PC-9 (cell line): ENCODE results near the gene PTTG2. TPM values are rescaled to one million over a fixed set of nuclear protein-coding genes. Genes with fewer than 3 reads are reported as not detected.

ENCODE experiments used
- BruUV-seq: library from RNA; stranded (reverse); fragments of 400-500 nt; replicated peaks from 2 replicates; lab custom pipeline; 2021; lab: Mats Ljungman, UMichigan
- CTCF ChIA-PET: fragments of 300-600 bp; sonication (Branson Sonifier 250); formaldehyde crosslinking; loops from one replicate; lab custom pipeline; 2022; ENCODE audit warnings: antibody characterized with exemption; lab: Charles Lee
- POLR2A ChIA-PET: fragments of 300-600 bp; sonication (Branson Sonifier 250); formaldehyde crosslinking; loops from one replicate; lab custom pipeline; 2022; ENCODE audit warnings: antibody characterized with exemption; ENCODE audit not compliant: unreplicated experiment; lab: Charles Lee
- DNase-seq, 2 experiments: peaks; one replicate each; pipeline versions ENCODE4 v3.0.0 to v3.0.0-alpha.2; 2015 to 2022; ENCODE audit warnings: mixed read lengths in 1 of 2
- H2AFZ ChIP-seq: fragments of 200-600 bp; sonication (generic); 2 replicates; pipeline ENCODE4 v1.8.1; 2017; ENCODE audit warnings: antibody characterized with exemption
- H3F3A ChIP-seq: fragments of 200-600 bp; sonication (generic); 2 replicates; pipeline ENCODE4 v1.8.1; 2017; ENCODE audit warnings: antibody characterized with exemption, mild to moderate bottlenecking, low read depth; ENCODE audit not compliant: insufficient read depth
- H3K27ac ChIP-seq: fragments of 200-600 bp; sonication (generic); 2 replicates; pipeline ENCODE4 v1.6.1; 2016; ENCODE audit warnings: mixed run types
- H3K27me3 ChIP-seq: fragments of 200-600 bp; sonication (generic); 2 replicates; pipeline ENCODE4 v1.6.1; 2016; ENCODE audit warnings: low read depth, mixed run types; ENCODE audit not compliant: insufficient read depth
- H3K36me3 ChIP-seq: fragments of 200-600 bp; sonication (generic); 2 replicates; pipeline ENCODE4 v1.6.1; 2016; ENCODE audit warnings: low read depth, mixed run types
- H3K4me1 ChIP-seq: fragments of 200-600 bp; sonication (generic); replicated peaks from 2 replicates; pipeline ENCODE4 v1.6.1; 2016; ENCODE audit warnings: mixed run types; ENCODE audit not compliant: insufficient read depth
- H3K4me2 ChIP-seq: fragments of 200-600 bp; sonication (generic); 2 replicates; pipeline ENCODE4 v1.6.1; 2017; ENCODE audit warnings: mixed run types
- H3K4me3 ChIP-seq: fragments of 200-600 bp; sonication (generic); 2 replicates; pipeline ENCODE4 v1.6.1; 2016; ENCODE audit warnings: mixed run types
- H3K79me2 ChIP-seq: fragments of 200-600 bp; sonication (generic); 2 replicates; pipeline ENCODE4 v1.6.1; 2017; ENCODE audit warnings: low read depth, mixed run types
- H3K9me2 ChIP-seq: fragments of 200-600 bp; sonication (generic); 2 replicates; pipeline ENCODE4 v1.8.1; 2017; ENCODE audit warnings: mild to moderate bottlenecking; ENCODE audit not compliant: insufficient read depth
- H3K9me3 ChIP-seq: fragments of 200-600 bp; sonication (generic); 2 replicates; pipeline ENCODE4 v1.8.1; 2016; ENCODE audit warnings: low read depth; ENCODE audit not compliant: insufficient read depth
- H4K20me1 ChIP-seq: fragments of 200-600 bp; sonication (generic); 2 replicates; pipeline ENCODE4 v1.8.1; 2017; ENCODE audit not compliant: insufficient read depth
- CTCF ChIP-seq: fragments of 200-600 bp; sonication (generic); conservative IDR thresholded peaks from 2 replicates; pipeline ENCODE4 v1.6.1; 2017; ENCODE audit warnings: mixed run types, antibody characterized with exemption, mild to moderate bottlenecking, moderate library complexity
- EZH2 ChIP-seq: fragments of 200-600 bp; sonication (generic); IDR thresholded peaks from 2 replicates; pipeline ENCODE4 v1.8.0; 2017; ENCODE audit warnings: antibody characterized with exemption, low read depth
- intact Hi-C: fragments of 100-400 bp; cut with micrococcal nuclease; formaldehyde crosslinking; loops from one replicate; pipeline ENCODE4 v1.10.0; 2022; ENCODE audit not compliant: unreplicated experiment
- total RNA-seq: library from RNA; stranded (reverse); gene quantifications from 2 replicates; pipeline ENCODE4 v1.2.3, GENCODE V29; 2021

The PTTG2 gene
- total RNA-seq, 1 experiment from 2014 or later, result 0.55 TPM

GRCh38 chr4:37998226-37998625, 38.0 kb downstream of the PTTG2 start:
- no peak for DNase-seq
- POLR2A ChIA-PET, result no interaction called here
- no peaks in the 10 kb centered on the region for H3K27me3 ChIP-seq
- peaks cover 4% of the 10 kb centered on the region; the same call in 1 of the 2 replicates for H3F3A ChIP-seq
- H3K4me3 ChIP-seq, result no peak overlapping the region
- no peaks in the 10 kb centered on the region for H3K9me3 ChIP-seq
- H3K9me2 ChIP-seq, result no peaks in the 10 kb centered on the region
- peaks cover 18% of the 10 kb centered on the region for H3K4me1 ChIP-seq
- CTCF ChIA-PET, result no interaction called here
- intact Hi-C loops, result no loop called here
- no peaks in the 10 kb centered on the region for H3K36me3 ChIP-seq
- H2AFZ ChIP-seq, result no peak overlapping the region
- no TSS peak for BruUV-seq
- no peak overlapping the region for H3K27ac ChIP-seq
- H3K79me2 ChIP-seq, result peaks cover 26% of the 10 kb centered on the region
- no peaks in the 10 kb centered on the region for H4K20me1 ChIP-seq
- no peak overlapping the region for H3K4me2 ChIP-seq
- no peak for TF ChIP-seq EZH2
- TF ChIP-seq CTCF, result no peak

- CTCF ChIA-PET, result no interaction called here
- POLR2A ChIA-PET, result no interaction called here
- no TSS peak for BruUV-seq
- peaks cover 20% of the 10 kb centered on the region for H3K4me1 ChIP-seq
- H3K36me3 ChIP-seq, result no peaks in the 10 kb centered on the region
- no peak overlapping the region for H3K4me3 ChIP-seq
- H3K27me3 ChIP-seq, result no peaks in the 10 kb centered on the region
- H4K20me1 ChIP-seq, result no peaks in the 10 kb centered on the region
- H3K9me2 ChIP-seq, result no peaks in the 10 kb centered on the region
- no peak overlapping the region for H2AFZ ChIP-seq
- H3K9me3 ChIP-seq, result no peaks in the 10 kb centered on the region
- no peak overlapping the region for H3K4me2 ChIP-seq
- no peak for DNase-seq
- H3K79me2 ChIP-seq, result peaks cover 25% of the 10 kb centered on the region
- intact Hi-C loops, result no loop called here
- TF ChIP-seq EZH2, result no peak
- TF ChIP-seq CTCF, result no peak
- H3K27ac ChIP-seq, result no peak overlapping the region
- H3F3A ChIP-seq, result peaks cover 4% of the 10 kb centered on the region; the same call in 1 of the 2 replicates
These were observed 39.0 kb downstream of the PTTG2 start for GRCh38 chr4:37999000-37999716.

GRCh38 chr4:37999965-38000364, 39.8 kb downstream of the PTTG2 start:
- POLR2A ChIA-PET, result no interaction called here

More at GRCh38 chr4:37999965-38000364, 39.8 kb downstream of the PTTG2 start:
- TF ChIP-seq CTCF, result no peak
- TF ChIP-seq EZH2, result no peak
- no peaks in the 10 kb centered on the region for H3K27me3 ChIP-seq
- no peaks in the 10 kb centered on the region for H4K20me1 ChIP-seq
- peaks cover 4% of the 10 kb centered on the region; the same call in 1 of the 2 replicates for H3F3A ChIP-seq
- intact Hi-C loops, result no loop called here
- H2AFZ ChIP-seq, result no peak overlapping the region
- no peak overlapping the region for H3K4me3 ChIP-seq
- H3K9me2 ChIP-seq, result no peaks in the 10 kb centered on the region
- H3K79me2 ChIP-seq, result peaks cover 25% of the 10 kb centered on the region
- CTCF ChIA-PET, result no interaction called here
- H3K9me3 ChIP-seq, result no peaks in the 10 kb centered on the region
- BruUV-seq, result no TSS peak
- peaks cover 14% of the 10 kb centered on the region for H3K4me1 ChIP-seq
- H3K36me3 ChIP-seq, result no peaks in the 10 kb centered on the region
- no peak overlapping the region for H3K4me2 ChIP-seq
- H3K27ac ChIP-seq, result no peak overlapping the region
- no peak for DNase-seq
